HG02852 (cell line): ENCODE measurements around the gene PARD3B.

Experiments
- ATAC-seq: cut with Tn5 transposase; IDR thresholded peaks from one replicate; pipeline ENCODE4 v1.9.1; 2021; ENCODE audit warnings: mild to moderate bottlenecking, moderate library complexity; ENCODE audit not compliant: unreplicated experiment

The PARD3B gene

DNA sequence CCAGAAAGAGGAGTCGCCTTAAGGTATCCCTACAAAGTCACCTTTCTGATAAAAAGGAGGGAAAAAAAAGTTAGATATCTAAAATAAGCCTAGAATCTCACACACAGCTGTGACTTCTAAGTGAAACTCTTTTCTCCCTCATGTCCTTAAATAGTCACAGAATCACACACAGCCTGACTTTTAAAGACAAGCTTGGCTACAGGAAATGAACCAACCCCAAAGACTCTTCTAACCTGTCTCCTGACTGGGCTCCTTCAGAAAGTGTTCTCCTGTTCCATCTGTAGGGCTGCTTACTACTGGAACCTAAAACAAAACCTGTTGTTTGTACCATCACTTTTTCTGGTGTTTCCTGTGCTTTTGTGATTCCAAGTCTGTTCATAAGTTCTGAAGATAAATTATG is 1074.3 kb downstream of the PARD3B start:
- no peak for ATAC-seq

GRCh38 chr2:205627085-205627484 is 1081.8 kb downstream of the PARD3B start:
- ATAC-seq: no peak

GRCh38 chr2:205628422-205628821 is 1083.1 kb downstream of the PARD3B start:
- ATAC-seq: no peak

DNA sequence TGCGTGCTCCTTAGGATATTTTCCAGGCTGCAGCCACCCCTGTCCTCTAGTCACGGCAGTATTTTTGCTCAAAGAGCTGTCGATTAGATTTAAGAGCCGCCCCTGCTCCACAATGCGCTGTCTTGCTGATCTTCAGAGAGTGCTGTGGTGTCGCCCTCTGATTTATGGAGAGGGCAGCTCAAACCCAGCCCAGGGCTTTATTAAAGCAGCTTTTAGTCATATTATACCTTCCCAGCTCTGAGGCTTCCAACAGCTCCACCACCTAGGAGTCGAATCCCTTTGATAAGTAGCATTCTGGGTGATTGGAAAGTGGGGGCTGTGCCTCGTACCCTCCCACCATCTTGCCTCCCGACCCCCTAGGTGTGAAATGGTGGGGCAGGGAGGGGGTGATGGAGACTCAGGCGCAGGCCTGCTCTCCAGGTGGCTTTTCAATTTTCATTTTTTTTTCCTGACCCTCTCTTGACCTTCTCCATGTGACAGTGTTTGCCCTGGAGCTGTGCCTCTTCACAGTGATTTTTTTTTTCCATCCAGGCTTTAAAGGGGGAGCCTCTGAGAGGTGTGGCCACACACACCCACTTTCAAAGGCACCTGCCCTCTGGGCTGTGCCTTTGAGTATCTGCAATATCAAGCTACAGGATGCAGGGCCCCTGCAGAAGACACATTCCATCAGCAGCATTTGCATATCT is 1084.0 kb downstream of the PARD3B start:
- ATAC-seq: no peak

DNA sequence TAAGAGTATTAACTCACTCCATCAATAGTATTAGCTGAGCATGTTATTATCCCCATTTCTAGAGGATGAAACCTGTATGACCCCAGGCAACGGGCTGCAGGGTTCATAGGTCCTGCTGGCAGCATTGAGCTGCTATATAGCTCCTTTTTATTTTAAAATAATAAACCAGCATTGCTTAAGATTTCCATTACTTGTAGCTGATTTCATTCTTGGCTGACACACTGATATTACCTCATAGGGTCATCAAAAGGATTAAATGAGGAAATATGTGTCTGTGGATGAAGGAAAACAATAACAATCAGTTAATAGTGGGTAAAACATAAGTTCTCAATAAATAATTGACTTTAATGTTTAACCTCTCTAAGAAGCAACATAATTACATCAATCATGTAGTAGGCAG is 1088.7 kb downstream of the PARD3B start:
- no peak for ATAC-seq

- ATAC-seq: no peak
Measured at GRCh38 chr2:205636549-205637319, 1091.5 kb downstream of the PARD3B start.

GRCh38 chr2:205637320-205637602 is 1092.0 kb downstream of the PARD3B start:
- ATAC-seq: no peak

GRCh38 chr2:205637779-205638503 is 1092.7 kb downstream of the PARD3B start:
- ATAC-seq: no peak

DNA sequence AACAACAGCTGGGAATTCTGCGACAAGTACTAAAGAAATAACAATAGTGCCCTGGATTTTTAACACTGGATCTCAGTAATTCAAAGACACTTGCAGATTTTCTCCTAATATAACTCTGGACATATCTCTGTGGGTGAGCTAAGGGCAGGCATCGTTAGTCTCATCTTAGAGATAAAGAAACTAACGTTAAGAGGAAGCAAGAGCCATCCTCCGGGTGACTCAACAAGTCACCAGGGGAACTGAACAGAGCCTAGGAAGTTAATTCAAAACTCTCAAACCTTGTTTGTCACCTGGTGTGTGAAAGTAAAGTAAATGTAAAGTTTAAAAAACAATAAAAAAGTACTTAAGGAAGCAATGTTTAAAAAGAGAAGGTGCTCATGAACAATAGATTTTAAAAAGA is 1095.4 kb downstream of the PARD3B start:
- peak; percentile 65 for ATAC-seq

DNA sequence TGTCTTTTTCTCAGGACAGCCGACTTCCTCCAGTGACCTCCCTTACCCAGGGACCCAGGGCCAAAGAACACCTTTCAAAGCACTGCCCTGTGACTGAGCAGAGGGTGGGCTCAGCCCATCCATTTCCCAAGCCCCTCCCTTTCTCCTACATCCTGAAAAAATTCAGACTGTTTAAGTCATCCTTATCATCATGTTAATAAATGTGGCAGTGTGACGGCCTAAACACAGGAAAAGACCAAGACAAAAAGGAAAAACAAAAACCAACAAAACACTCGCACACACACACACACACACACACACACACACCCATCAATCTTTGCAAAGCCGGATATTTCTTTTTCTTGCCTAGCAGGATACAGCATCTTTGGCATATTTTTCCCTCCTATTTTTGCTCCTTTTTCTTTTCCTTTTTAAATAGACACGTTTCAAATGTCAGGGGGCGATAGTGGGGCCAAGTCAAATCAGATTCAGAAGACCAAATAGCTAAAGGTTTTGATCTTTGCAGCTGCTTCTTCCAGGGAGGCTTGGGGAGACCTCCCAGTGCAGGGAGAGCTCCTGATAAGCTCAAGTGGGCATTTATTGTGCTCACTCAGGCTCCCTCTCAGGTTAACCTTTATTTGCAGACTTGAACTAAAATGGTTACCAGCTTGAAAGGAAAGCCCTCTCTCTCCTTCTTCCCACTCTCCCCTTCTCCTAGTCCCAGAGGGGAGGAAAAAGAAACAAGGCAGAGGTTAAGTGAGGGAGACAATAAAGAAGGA is 1097.5 kb downstream of the PARD3B start:
- ATAC-seq: no peak

DNA sequence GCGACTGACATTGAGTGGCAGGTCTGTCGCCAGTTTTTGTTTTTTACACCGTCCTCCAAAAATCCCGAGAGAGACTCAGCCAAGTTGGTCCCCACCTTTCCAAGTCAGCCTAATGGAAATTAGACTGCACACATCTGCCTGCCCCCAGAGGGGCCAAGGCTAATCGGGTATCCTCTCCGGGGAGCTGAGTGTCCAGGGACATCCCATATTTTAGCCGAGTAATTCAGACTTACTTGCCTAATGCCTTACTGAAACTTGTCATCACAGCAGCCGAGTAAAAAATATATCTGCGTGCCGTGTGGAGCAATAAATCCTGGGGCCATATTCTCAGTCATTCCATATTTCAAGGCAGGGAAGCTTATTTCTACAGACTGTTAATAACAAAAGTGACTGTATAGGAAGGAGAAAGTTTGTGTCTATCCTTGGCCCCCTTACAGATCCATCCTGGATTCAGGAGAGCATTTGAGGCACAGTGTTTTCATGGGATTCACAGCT is 1098.2 kb downstream of the PARD3B start:
- ATAC-seq: no peak

GRCh38 chr2:205644018-205644417 is 1098.7 kb downstream of the PARD3B start:
- no peak for ATAC-seq

- peak; percentile 99 for ATAC-seq
Measured at GRCh38 chr2:205646680-205647079, 1101.4 kb downstream of the PARD3B start.

DNA sequence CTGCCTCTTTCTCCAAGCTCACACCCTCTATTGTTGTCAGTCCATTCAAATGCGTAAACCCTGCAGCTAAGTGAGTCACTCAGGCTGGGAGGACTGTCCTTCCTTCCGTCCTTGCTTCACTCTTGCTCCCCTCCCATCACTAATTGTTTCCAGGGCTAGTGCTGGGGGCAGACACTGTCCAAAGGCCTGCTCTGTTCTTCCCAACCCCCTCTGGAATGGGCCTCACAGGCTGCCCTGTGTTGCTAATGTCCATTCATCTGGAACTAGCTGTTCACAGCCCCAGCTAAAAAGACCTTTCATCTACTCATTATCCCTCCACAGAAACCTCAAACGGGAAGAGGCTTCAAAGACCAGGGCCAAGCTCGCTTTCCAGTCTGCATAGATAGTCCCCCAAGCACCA is 1105.2 kb downstream of the PARD3B start:
- no peak for ATAC-seq

GRCh38 chr2:205650931-205651330 is 1105.7 kb downstream of the PARD3B start:
- ATAC-seq: no peak

- ATAC-seq: no peak
Measured at GRCh38 chr2:205651719-205652118, 1106.4 kb downstream of the PARD3B start.

- ATAC-seq: no peak
Measured at GRCh38 chr2:205654878-205655605, 1109.8 kb downstream of the PARD3B start.

- no peak for ATAC-seq
Measured at GRCh38 chr2:205655779-205656456, 1110.6 kb downstream of the PARD3B start.

DNA sequence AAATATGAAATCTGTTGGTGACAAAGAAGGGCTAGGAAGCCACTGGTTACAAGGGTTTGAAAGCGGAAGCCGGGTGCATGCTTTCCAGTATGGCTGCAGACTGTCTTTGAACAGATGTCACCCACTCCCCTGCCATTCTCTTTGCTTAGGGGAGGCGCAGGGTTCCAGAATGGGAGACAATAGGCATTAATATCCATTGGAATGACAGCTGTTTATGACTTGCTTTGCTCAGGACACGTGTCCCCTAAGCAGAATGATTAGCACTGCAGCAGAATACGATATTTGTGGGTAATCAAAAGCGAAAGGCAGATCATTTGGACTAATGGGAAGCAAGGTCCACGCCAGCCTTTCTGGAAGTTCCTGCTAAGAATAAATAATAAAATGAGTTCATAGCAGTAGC is 1111.2 kb downstream of the PARD3B start:
- ATAC-seq: no peak

GRCh38 chr2:205656941-205657340 is 1111.7 kb downstream of the PARD3B start:
- no peak for ATAC-seq
